ENCODE data around the gene RBP3.

DNA sequence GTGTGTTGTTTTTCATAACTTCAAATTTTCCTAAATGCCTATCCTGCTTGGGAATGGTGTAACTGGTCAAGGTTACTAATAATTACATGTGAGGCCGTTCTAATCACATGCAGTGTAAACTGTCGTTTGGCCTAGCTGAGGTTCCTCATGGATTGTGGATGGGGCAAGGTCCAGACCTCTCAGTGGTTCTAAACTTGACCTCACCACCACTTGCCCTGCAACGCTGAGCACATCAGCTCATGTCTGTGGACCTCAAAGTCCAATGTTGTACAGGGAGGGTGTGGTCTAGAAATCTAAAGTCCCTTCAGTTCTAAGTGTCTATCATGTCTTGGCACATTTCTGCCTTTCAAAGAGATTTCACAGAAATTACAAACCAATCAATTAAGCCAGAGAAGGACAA is 15.6 kb downstream of the RBP3 start:
- TF ChIP-seq, protein P1, sequence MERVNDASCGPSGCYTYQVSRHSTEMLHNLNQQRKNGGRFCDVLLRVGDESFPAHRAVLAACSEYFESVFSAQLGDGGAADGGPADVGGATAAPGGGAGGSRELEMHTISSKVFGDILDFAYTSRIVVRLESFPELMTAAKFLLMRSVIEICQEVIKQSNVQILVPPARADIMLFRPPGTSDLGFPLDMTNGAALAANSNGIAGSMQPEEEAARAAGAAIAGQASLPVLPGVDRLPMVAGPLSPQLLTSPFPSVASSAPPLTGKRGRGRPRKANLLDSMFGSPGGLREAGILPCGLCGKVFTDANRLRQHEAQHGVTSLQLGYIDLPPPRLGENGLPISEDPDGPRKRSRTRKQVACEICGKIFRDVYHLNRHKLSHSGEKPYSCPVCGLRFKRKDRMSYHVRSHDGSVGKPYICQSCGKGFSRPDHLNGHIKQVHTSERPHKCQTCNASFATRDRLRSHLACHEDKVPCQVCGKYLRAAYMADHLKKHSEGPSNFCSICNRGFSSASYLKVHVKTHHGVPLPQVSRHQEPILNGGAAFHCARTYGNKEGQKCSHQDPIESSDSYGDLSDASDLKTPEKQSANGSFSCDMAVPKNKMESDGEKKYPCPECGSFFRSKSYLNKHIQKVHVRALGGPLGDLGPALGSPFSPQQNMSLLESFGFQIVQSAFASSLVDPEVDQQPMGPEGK (CRISPR knock-in tag; IDR thresholded peaks at IDR 0.05; ENCODE audit: borderline replicate concordance): no peak
- TF ChIP-seq GLIS3 (CRISPR knock-in tag; IDR thresholded peaks at IDR 0.05): no peak
- TF ChIP-seq ZNF565 (CRISPR knock-in tag; conservative IDR thresholded peaks at IDR 0.05; ENCODE audit: low read depth): no peak
- no peak for TF ChIP-seq ZFP3 (CRISPR knock-in tag; IDR thresholded peaks at IDR 0.05)
- no peak for TF ChIP-seq TOX (CRISPR knock-in tag; IDR thresholded peaks at IDR 0.05; ENCODE audit: borderline replicate concordance)
- no peak for TF ChIP-seq PPARA (CRISPR knock-in tag; IDR thresholded peaks at IDR 0.05; ENCODE audit: borderline replicate concordance)
- TF ChIP-seq OSR1 (CRISPR knock-in tag; IDR thresholded peaks at IDR 0.05): no peak
- TF ChIP-seq ARNTL (CRISPR knock-in tag; IDR thresholded peaks at IDR 0.05; ENCODE audit: borderline replicate concordance, low read depth): no peak
- no peak for TF ChIP-seq RARB (CRISPR knock-in tag; IDR thresholded peaks at IDR 0.05)
- TF ChIP-seq, protein P2, sequence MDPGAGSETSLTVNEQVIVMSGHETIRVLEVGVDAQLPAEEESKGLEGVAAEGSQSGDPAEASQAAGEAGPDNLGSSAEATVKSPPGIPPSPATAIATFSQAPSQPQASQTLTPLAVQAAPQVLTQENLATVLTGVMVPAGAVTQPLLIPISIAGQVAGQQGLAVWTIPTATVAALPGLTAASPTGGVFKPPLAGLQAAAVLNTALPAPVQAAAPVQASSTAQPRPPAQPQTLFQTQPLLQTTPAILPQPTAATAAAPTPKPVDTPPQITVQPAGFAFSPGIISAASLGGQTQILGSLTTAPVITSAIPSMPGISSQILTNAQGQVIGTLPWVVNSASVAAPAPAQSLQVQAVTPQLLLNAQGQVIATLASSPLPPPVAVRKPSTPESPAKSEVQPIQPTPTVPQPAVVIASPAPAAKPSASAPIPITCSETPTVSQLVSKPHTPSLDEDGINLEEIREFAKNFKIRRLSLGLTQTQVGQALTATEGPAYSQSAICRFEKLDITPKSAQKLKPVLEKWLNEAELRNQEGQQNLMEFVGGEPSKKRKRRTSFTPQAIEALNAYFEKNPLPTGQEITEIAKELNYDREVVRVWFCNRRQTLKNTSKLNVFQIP (CRISPR knock-in tag; IDR thresholded peaks at IDR 0.05; ENCODE audit: borderline replicate concordance, low read depth): no peak

Data from SK-N-SH treated with all-trans-retinoic acid at 6 μM for 48 hours (cell line).